HG03342 (cell line): Measurements from ENCODE around the gene LY6G5B.
"Not testable (repeated sequence)": the region's sequence is repeated elsewhere in the genome, so short reads cannot be mapped to it uniquely, and the experiment has no call there.

ENCODE experiments used
- ATAC-seq: cut with Tn5 transposase; IDR thresholded peaks from one replicate; pipeline ENCODE4 v1.9.1; 2021; ENCODE audit warnings: mild to moderate bottlenecking, moderate library complexity; ENCODE audit not compliant: unreplicated experiment

The LY6G5B gene

GRCh38 chr6:31690231-31691077 is 20.7 kb downstream of the LY6G5B start:
- no peak for ATAC-seq

- no peak for ATAC-seq
Observed at GRCh38 chr6:31691078-31691463, 21.3 kb downstream of the LY6G5B start.

GRCh38 chr6:31691564-31692108 is 21.9 kb downstream of the LY6G5B start:
- no peak for ATAC-seq

GRCh38 chr6:31692353-31692752 is 22.6 kb downstream of the LY6G5B start:
- ATAC-seq = no peak

- ATAC-seq = no peak
Observed at GRCh38 chr6:31692886-31693285, 23.1 kb downstream of the LY6G5B start.

GRCh38 chr6:31693535-31693934 is 23.8 kb downstream of the LY6G5B start:
- ATAC-seq = no peak

GRCh38 chr6:31697555-31697954 is 27.8 kb downstream of the LY6G5B start:
- ATAC-seq = no peak

- ATAC-seq = no peak
Observed at GRCh38 chr6:31700740-31701401, 31.1 kb downstream of the LY6G5B start.

- no peak for ATAC-seq
Observed at GRCh38 chr6:31701666-31702404, 32.1 kb downstream of the LY6G5B start.

- ATAC-seq = no peak
Observed at GRCh38 chr6:31702405-31702818, 32.6 kb downstream of the LY6G5B start.

- peak; percentile 89 for ATAC-seq
Observed at GRCh38 chr6:31702819-31703716, 33.3 kb downstream of the LY6G5B start, which contains the start of gene ABHD16A. Gene ABHD16A, minus strand, starts transcription at chr6:31703324. Its CDS starts 43 bp downstream, at chr6:31703281.

- no peak for ATAC-seq
Observed at GRCh38 chr6:31705931-31706330, 36.2 kb downstream of the LY6G5B start.

- ATAC-seq = no peak
Observed at GRCh38 chr6:31706599-31706998, 36.8 kb downstream of the LY6G5B start, which contains the start of gene LY6G6F. Gene LY6G6F, plus strand, starts transcription at chr6:31706866. Its CDS starts 41 bp downstream, at chr6:31706907.

- ATAC-seq = no peak
Observed at GRCh38 chr6:31707701-31708100, 37.9 kb downstream of the LY6G5B start.

GRCh38 chr6:31708224-31708623 is 38.4 kb downstream of the LY6G5B start:
- ATAC-seq = no peak

- not testable (repeated sequence) for ATAC-seq
Observed at GRCh38 chr6:31709157-31709556, 39.4 kb downstream of the LY6G5B start.

- ATAC-seq = no peak
Observed at GRCh38 chr6:31710523-31711219, 40.9 kb downstream of the LY6G5B start.

GRCh38 chr6:31711233-31711632 is 41.5 kb downstream of the LY6G5B start:
- ATAC-seq = no peak

- ATAC-seq = no peak
Observed at GRCh38 chr6:31712296-31712695, 42.5 kb downstream of the LY6G5B start.
